Smooth muscle cell of the brain vasculature (primary cell): Measurements from ENCODE around the gene CFAP58.

Experiments used
- DNase-seq: peaks from one replicate; pipeline ENCODE4 v3.0.0-alpha.2; 2012; ENCODE audit warnings: low read depth, low spot score

The CFAP58 gene

GRCh38 chr10:104334965-104335650, 18.5 kb upstream of the CFAP58 start:
- DNase-seq: no peak

- no peak for DNase-seq
Observed at GRCh38 chr10:104336821-104337467, 16.7 kb upstream of the CFAP58 start.

- no peak for DNase-seq
Observed at GRCh38 chr10:104337521-104337984, 16.1 kb upstream of the CFAP58 start.

- no peak for DNase-seq
Observed at GRCh38 chr10:104337985-104338735, 15.5 kb upstream of the CFAP58 start, which contains the start of gene ITPRIP. Gene ITPRIP (minus strand): TSS chr10:104338465. CDS start chr10:104316051, 22,414 bp downstream.

GRCh38 chr10:104339469-104340110, 14.0 kb upstream of the CFAP58 start:
- DNase-seq: no peak

GRCh38 chr10:104340111-104340526, 13.5 kb upstream of the CFAP58 start:
- no peak for DNase-seq

- no peak for DNase-seq
Observed at GRCh38 chr10:104340641-104341040, 13.0 kb upstream of the CFAP58 start.

- no peak for DNase-seq
Observed at GRCh38 chr10:104342941-104343411, 10.7 kb upstream of the CFAP58 start.

GRCh38 chr10:104344219-104344618, 9.4 kb upstream of the CFAP58 start:
- DNase-seq: no peak

- DNase-seq: no peak
Observed at GRCh38 chr10:104345515-104345914, 8.1 kb upstream of the CFAP58 start.

- no peak for DNase-seq
Observed at GRCh38 chr10:104345941-104346340, 7.7 kb upstream of the CFAP58 start.

GRCh38 chr10:104347295-104348045, 6.2 kb upstream of the CFAP58 start:
- DNase-seq: no peak

GRCh38 chr10:104348601-104349000, 5.0 kb upstream of the CFAP58 start:
- DNase-seq: no peak

- no peak for DNase-seq
Observed at GRCh38 chr10:104349623-104350126, 4.0 kb upstream of the CFAP58 start.

- no peak for DNase-seq
Observed at GRCh38 chr10:104350127-104350635, 3.5 kb upstream of the CFAP58 start.

GRCh38 chr10:104351061-104351702, 2.5 kb upstream of the CFAP58 start:
- DNase-seq: no peak

GRCh38 chr10:104351919-104352318, 1.7 kb upstream of the CFAP58 start:
- DNase-seq: no peak

GRCh38 chr10:104359811-104360210, 6.2 kb downstream of the CFAP58 start:
- DNase-seq: no peak

- no peak for DNase-seq
Observed at GRCh38 chr10:104367904-104368303, 14.3 kb downstream of the CFAP58 start.

GRCh38 chr10:104368381-104368780, 14.7 kb downstream of the CFAP58 start:
- no peak for DNase-seq
